NK-92 treated with Interleukin-12 subunit alpha and Interleukin-12 subunit beta, amount 100 ng/mL, for 24 hours (cell line): ENCODE measurements around the gene PLGRKT.
"Not testable (repeated sequence)": the region's sequence is repeated elsewhere in the genome, so short reads cannot be mapped to it uniquely, and the experiment has no call there.

ENCODE experiments used
- DNase-seq: peaks from one replicate; lab custom pipeline; 2025; lab: John Stamatoyannopoulos, UW

The PLGRKT gene, protein sequence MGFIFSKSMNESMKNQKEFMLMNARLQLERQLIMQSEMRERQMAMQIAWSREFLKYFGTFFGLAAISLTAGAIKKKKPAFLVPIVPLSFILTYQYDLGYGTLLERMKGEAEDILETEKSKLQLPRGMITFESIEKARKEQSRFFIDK

DNA sequence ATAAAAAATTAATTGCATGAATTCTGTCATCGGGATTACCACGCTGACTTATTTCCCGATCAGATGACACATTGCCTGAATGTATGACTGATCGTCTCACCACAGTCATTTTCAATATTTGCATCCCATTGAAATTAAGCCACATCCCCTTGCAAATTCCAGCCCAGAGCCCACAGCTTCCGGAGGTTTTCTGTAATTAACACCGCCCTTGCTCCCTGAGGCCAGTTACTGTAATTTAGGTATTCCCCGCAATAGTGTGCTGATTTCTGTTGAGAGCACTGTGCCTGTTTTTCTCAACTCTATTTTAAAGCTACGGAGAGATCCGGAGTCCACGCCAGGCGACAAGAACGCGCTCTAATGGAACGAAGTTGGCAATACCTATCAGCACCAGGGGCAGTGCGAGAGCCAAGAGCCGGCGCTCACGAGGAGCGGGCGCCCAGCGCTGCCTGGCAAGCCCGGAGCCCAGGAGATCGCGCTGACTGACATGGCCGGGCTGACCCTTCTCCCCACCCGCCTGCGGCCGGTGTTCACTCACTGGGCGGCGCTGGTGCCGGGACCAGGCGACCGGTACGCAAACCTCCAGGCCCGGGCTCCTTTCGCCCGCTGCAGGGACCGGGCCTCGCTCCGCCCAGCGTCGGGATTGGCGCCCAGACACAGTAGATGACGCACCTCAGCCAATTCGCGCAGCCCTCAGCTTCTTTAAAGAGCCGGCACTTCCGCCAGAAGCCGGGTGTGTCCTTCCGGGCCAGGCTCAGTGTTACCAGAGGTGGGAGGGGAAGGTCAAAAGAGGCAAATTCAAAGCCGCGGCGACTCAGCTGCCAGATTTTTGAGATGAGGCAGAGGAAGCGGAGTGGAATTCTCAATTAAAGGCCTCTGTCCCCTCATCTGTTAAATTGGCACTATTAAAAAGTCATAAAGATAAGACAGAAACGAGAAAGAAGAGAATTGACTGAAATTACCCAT is at the start of gene PLGRKT:
Gene PLGRKT, minus strand, starts transcription at position 672 of the 963 bp plus-strand sequence. CDS start 5,948 bp downstream, outside the sequence.
- DNase-seq = peak; percentile 88

DNA sequence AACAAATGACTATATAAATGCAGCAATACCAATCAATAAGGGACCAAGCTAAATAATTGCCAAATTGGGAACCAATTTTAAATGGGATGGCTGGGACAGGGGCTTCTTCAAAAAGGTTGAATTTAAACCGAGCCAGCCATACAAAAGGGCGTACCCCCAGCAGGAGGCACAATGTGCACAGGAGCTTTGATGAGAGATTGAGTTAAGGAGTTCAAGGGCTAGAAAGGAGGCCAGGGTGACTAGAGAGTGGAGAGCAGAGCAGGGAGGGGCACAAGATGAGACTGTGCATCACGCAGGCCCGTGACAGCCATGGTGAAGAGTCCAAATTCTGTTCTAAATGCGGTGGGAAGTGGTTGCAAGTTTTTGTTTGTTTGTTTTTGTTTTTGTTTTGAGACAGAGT is 49.3 kb upstream of the PLGRKT start:
- no peak for DNase-seq

DNA sequence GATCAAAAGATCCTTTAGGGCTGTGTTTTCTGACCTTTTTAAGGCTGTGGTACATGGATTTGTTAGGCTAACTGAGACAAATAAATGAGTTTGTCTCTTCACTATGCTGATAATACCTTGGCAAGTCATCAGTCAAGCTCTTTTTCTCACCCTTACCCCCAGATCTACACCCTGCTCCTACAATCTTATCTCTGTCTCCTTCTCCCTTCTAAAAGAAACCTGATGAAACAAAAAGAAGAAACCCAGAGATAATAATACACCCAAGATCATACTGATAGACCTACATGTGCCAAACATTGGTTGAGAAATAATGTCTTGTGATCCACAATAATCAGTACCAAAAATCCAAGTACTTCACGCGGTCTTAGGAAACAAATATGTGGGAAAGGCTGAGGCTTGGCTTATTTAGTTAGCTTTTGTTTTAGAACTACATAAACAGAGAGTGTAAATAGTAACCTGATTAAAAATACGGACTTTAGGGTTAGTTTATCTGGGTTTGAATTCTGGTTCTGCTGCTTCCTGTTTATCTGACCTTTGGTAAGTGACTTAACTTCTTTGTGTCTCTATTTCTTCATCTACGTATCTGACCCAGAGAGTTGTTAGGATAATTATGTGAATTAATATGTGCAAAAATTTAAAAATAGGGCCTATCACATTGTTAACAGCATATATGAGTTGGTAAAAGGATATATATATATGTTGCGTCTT is 47.8 kb upstream of the PLGRKT start:
- no peak for DNase-seq

DNA sequence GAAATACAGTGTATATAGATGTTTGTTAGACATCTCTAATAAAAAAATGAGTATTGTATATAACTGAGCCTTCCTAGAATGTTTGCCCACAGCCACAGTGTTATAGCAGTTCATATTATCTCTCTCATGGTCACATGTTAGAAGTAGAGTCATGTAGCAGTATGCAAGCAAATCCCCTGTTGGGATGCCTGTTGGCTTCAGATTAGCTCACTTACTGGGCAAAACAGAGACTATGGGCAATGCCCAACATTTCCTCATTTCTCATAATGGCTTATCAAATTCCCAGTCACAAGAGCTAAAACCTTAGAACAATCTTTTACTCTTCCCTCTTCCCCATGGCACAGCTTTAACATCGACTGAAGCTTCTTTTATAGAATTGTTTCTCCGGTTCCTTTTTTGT is 45.6 kb upstream of the PLGRKT start:
- DNase-seq = no peak

DNA sequence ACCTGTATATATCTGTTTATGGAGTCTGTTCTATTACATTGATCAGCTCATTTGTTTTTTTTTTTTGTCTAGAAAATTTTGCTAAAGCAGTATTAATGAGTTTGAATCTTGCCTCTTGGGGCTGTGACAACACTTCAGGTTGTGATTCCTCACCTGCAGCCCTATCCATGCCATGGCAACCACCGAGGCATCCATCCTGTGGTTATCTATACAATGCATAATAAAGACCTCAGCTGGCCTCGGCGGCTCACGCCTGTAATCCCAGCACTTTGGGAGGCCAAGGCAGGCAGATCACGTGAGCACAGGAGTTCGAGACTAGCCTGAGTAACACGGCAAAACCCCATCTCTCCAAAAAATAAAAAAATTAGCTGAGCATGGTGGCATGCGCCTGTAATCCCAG is 44.5 kb upstream of the PLGRKT start:
- no peak for DNase-seq

DNA sequence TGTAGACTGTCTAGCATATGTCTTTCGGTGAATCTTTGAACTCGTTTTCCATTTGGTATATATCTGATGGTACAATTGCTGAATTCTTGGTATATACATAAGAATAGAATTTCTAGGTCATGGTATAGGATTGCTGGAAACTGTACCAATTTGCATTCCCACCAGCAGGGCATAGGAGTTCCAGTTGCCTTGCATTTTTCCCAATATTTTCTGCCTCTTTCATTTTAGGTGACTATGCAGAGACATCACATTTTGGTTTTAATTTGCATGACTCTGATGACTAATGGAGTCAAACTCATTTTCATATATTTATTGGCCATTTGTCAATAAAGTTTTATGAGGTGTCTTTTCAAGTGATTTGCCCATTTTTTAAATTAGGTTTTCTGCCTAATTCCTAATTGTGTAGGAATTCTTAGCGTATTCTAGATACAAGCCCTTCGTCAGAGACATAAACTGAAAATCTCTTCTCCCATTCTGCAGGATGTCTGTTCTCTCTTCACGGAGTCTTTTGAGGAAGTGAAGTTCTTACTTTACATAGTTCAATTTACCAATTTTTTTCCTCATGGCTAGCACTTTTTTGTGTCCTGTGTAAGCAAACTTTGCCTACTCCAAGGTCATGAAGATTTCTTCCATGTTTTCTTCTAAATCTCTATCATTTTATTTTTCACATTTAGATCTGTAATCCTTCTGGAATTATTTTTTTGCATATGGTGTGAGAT is 43.8 kb upstream of the PLGRKT start:
- DNase-seq = no peak

DNA sequence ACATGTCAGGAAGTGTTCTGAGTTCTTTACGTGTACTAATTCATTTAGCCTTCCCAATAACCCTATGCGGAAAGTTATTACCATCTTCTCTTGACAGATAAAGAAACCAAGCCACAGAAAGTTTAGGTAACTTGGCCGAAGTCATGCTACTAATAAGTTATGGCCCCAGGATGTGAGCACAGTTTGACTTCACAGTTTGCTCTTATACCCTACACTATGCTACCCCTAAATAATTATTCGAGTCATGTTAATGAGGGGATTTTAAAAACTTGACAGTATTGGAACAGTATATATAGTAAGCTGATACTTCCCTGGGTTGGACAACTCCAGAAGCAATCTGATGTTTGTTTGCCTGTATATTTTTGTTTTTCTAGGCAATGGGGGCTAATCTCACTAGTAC is 43.2 kb upstream of the PLGRKT start:
- no peak for DNase-seq

DNA sequence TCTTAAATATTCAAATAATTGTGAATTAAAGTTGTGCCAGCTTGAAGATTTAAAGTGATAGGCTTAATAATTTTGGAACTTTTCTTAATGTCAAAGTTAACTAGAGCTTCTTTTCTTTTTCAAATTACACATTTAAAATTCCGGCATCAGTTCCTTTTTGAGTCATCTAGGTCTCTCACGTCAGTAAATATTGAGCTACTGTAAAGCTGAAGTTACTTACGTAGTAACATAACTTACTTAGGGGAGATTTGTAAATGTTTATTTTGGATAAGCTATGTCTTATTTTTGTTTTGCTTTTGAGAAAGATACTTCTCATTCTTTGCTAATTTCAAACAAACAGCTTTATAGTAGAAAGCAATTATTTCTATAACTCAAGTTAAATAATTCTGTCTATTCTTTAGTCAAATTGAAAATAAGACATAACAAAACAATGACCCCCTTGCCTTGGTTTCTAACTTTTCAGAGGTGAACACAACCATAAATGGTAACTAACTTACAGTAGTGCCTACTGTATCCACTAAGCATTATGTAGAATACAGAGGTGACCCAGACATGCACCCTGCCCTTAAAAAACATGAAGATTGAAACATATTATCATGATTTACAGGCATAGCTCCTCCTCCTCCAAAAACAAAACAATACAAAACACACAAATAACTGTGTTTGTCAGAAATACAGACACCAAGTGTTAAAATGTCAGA is 42.4 kb upstream of the PLGRKT start:
- DNase-seq = no peak

DNA sequence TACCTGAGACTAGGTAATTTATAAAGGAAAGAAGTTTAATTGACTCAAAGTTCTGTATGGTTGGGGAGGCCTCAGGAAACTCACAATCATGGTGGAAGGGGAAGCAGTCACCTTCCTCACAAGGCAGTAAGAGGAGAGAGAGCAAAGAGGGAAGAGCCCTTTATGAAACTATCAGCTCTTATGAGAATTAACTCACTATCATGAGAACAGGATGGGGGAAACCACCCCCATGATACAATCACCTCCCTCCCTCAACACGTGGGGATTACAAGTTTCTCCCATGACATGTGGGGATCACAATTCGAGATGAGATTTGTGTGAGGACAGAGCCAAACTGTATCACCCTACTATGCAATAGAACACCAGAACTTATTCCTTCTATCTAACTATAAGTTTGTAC is 40.5 kb upstream of the PLGRKT start:
- DNase-seq = no peak

DNA sequence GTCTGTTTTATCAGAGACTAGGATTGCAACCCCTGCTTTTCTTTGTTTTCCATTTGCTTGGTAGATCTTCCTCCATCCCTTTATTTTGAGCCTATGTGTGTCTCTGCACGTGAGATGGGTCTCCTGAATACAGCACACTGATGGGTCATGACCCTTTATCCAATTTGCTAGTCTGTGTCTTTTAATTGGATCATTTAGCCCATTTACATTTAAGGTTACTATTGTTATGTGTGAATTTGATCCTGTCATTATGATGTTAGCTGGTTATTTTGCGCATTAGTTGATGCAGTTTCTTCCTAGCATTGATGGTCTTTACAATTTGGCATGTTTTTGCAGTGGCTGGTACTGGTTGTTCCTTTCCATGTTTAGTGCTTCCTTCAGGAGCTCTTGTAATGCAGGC is 37.9 kb upstream of the PLGRKT start:
- DNase-seq = not testable (repeated sequence)

DNA sequence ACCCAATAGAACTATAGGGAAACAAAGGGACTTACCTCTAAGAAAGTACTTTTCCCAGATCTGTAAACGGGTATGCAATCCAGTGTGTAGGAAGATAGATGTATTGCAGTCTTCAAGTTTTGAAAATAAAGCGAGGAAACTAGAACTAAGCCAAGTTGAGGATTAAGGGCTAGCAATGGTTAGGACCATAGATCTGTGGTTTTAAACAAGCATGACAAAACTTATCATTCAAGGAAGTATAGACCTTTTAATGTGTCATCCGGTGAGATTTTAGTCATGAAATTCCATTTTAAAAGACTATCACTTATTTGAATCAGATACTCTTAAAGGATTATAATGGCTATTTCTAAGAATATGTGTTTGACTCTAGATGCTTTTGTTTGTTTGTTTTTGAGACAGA is 33.1 kb upstream of the PLGRKT start:
- no peak for DNase-seq

DNA sequence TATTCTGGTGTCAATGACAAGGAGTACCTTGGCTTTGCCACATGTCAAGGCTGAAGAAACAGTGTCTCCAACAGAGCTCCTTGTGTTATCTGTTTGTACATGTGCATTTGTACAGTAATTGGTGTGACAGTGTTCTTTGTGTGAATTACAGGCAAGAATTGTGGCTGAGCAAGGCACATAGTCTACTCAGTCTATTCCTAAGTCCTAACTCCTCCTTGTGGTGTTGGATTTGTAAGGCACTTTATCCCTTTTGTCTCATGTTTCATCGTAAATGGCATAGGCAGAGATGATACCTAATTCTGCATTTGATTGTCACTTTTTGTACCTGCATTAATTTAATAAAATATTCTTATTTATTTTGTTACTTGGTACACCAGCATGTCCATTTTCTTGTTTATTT is 32.4 kb upstream of the PLGRKT start:
- DNase-seq = no peak

DNA sequence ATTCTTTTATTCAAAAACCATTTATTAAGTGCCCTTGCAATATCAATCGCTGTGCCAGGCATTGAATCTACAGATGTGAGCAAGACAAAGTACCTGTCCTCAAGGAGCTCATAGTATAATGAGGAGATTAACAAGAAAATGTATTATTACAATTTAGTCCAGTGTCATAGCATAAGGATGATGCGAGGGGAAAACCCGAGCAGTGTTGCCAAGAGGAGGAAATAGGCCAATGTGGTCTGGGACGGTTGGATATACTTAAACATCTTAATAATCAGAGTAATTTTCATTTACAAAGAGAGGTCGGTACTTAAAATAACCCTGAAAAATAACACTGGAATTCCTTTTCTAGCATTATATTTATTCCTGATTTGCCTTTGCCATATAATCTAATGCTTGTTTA is 31.1 kb upstream of the PLGRKT start:
- DNase-seq = no peak

DNA sequence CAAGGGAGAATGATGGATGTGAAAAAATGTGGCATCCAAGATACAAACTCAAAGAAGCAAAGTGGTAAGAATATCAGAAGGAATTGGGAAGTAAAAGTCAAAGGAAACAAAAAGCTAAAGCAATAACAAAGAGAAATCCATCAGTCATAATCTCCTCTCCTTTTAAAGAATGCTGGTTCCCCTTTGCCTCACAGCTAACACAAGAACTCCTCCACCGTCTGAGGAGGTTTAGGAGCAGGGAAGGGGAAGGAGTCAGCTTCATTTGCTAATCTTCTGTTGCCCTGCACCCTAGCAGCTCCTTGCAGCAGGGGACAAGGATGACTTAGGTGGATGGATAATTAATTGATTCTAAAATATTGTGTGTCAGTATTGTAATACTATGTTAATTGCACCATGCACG is 29.0 kb upstream of the PLGRKT start:
- no peak for DNase-seq

DNA sequence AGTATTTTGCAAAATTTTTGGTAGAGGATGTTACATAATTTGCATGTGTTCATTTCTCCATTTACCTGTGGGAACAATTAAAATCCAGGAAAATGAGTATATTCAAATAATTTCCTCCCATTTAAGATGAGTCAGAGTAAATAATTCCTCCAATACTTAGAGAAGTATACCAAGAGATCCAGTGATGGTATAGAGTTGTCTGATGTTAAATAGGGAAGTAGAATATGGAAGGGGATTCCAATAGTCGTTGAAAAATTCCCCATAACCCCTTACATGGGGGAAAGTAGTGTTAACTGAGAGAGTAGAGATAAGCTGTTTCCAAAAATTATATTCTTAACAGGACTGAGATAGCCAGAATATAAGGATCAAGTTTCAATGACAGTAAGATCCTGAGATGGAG is 28.3 kb upstream of the PLGRKT start:
- DNase-seq = no peak

DNA sequence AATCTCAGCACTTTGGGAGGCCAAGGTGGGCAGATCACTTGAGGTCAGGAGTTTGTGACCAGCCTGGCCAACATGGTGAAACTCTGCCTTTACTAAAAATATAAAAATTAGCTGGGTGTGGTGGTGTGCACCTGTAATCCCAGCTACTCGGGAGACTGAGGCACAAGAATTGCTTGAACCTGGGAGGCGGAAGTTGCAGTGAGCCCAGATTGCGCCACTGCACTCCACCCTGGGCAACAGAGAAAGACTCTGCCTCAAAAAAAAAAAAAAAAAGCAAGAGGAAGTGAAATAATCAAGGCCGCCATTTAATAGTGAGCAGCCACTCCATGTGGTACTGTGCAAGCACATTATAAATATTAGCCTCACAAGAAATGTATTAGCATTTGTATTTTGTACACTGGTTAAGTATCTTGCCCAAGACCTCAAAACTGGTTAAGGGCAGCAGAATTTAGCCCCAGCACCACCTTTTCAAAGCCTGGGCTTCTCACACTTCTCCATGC is 27.2 kb upstream of the PLGRKT start:
- not testable (repeated sequence) for DNase-seq

DNA sequence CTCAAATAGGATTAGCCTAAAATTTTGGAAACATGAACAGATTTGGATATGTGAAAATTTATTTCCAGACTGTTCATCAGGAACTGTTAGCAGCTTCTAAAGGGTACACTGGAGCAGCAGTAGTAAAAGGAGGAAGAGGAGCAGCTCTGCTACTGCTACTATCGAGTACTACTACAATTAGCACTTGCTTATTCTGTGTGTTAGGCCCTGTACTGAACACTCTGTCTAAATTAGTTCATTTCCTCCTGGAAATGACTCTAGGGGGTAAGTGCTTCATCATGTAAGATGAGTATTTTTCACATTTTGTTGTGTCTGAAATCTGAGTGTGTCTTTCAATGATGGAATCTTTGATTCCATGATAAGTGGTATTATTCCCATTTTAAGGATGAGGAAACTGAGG is 22.4 kb upstream of the PLGRKT start:
- DNase-seq = no peak

DNA sequence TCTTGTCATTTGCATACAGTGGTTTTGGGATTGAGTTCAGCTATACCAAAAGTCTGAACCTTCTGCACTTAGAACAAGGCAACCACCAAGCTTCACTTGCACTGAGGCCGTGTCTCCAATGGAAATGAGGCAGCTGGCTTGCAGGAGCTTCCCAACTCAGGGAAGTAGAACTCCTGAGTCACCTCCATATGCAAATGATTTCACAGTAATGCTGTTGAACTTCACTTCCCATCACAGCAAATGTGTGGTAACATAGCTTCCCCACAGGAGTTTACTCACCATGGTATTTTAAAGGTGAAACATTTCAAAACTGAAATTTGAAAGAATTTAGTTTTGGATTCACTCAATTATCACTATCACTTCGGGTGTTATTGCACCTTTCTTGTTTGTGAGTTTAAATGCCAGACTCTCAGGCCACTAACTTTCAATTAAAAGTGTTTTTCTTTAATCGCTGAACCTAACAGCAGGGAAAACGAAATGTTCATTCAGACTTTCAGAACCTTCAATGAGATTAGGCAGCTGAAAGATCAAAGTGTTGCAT is 21.6 kb upstream of the PLGRKT start:
- no peak for DNase-seq

DNA sequence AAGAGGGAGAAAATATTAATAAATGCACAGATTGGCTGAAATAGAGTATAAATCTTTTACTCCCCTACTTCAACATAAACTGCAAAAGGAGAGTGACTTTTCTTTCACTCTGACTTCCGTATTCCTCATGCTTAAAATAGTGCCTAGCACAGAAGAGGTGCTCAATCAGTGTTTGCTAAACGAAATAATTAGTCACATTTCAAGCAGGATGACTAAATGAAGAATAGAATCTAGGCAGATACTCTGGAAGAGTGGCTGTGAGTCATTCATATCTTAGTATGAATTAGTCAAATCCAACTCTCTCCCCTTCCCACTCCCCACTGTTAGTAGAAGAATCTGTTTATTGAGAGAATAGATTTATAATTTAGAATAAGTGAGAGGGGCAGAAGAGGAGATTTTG is 17.5 kb upstream of the PLGRKT start:
- no peak for DNase-seq

DNA sequence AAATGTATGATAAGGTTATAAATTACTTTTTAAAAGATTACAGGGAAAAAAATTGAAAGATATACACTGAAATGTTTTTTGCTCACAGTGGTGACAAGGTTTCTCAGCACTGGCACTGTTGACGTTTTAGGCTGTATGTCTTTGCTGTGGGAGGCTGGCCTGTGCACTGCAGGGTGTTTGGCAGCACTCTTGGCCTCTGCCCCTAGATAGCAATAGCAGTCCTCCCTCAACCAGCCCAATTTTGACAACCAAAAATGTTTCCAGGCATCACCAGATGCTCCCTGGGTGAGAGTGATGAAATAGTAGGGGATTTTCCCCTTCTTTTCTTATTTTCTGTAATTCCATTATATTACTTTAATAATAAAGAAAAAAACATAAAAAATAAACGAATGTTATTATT is 15.9 kb upstream of the PLGRKT start:
- no peak for DNase-seq

DNA sequence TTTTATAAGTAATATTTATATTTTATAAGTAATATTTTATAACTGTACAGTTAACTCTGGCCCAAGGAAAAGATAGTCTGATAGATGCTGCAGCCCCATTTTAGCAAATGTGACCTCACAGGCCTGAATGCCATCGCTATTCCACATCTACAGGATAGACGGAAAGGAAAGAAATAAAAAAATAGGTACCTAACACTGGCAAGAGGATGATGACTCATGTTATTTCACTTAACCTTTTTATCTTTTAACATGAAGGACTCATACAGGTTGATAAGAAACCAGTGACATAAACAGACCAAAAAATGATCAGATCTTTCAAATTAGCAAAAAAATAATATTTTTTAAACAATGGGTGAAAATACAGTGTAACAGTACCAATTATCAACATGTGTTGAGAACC is 15.3 kb upstream of the PLGRKT start:
- no peak for DNase-seq
